ENCODE data around the gene FNTB. TPM values are rescaled to one million over a fixed set of nuclear protein-coding genes. Genes with fewer than 3 reads are reported as not detected.

Gene FNTB
- total and polyA plus RNA-seq, 2 of the 8 experiments (the other 6 are each of a cell fraction or from before 2014, with no cell fraction given): 16.0 to 20.7 TPM

- no peak for TF ChIP-seq ATF3 (IDR thresholded peaks at IDR 0.05; ENCODE audit: insufficient read depth, low read depth, low read length)
Measured at GRCh38 chr14:65053466-65053865, 66.8 kb downstream of the FNTB start (continued).
